WTC11 (cell line): ENCODE measurements around the gene CCDC170. TPM values are rescaled to one million over a fixed set of nuclear protein-coding genes. Genes with fewer than 3 reads are reported as not detected.

Source experiments
- ATAC-seq: fragments of 200-7000 bp; cut with Tn5 transposase; 2 replicates; pipeline ENCODE4 v1.10.0; 2021; ENCODE audit warnings: mild to moderate bottlenecking, moderate library complexity
- CTCF ChIA-PET: fragments of 300-600 bp; sonication (Branson Sonifier 250); formaldehyde crosslinking; loops from one replicate; lab custom pipeline; 2021; ENCODE audit warnings: antibody characterized with exemption; lab: Charles Lee
- POLR2A ChIA-PET: fragments of 350-600 bp; sonication (Branson Sonifier 250); formaldehyde crosslinking; loops from one replicate; lab custom pipeline; 2021; ENCODE audit warnings: antibody characterized with exemption; lab: Charles Lee
- DNase-seq: peaks from one replicate; pipeline ENCODE4 v3.0.0; 2021; ENCODE audit warnings: low spot score
- H3K27ac Mint-ChIP-seq: 2 replicates; pipeline ENCODE4 v1.8.0; 2021; ENCODE audit warnings: mixed read lengths
- H3K27me3 Mint-ChIP-seq: 2 replicates; pipeline ENCODE4 v1.8.0; 2021; ENCODE audit warnings: low read depth, mild to moderate bottlenecking, moderate library complexity, mixed read lengths
- H3K36me3 Mint-ChIP-seq: 2 replicates; pipeline ENCODE4 v1.8.0; 2021; ENCODE audit warnings: mixed read lengths
- H3K4me1 Mint-ChIP-seq: 2 replicates; pipeline ENCODE4 v1.8.0; 2022; ENCODE audit warnings: mixed read lengths
- H3K4me3 Mint-ChIP-seq: 2 replicates; pipeline ENCODE4 v1.8.0; 2021; ENCODE audit warnings: mild to moderate bottlenecking, moderate library complexity, mixed read lengths
- H3K9me3 Mint-ChIP-seq: 2 replicates; pipeline ENCODE4 v1.8.0; 2021; ENCODE audit warnings: mixed read lengths
- ATF3 ChIP-seq: sonication (generic); formaldehyde crosslinking; conservative IDR thresholded peaks from 2 replicates; pipeline ENCODE4 v1.8.1; 2022; ENCODE audit warnings: mild to moderate bottlenecking, missing genetic modification reagents
- CREM ChIP-seq: sonication (generic); formaldehyde crosslinking; IDR thresholded peaks from 2 replicates; pipeline ENCODE4 v1.8.1; 2022; ENCODE audit warnings: mild to moderate bottlenecking, missing genetic modification reagents, moderate library complexity
- E2F5 ChIP-seq: sonication (generic); formaldehyde crosslinking; IDR thresholded peaks from 2 replicates; pipeline ENCODE4 v1.8.1; 2022; ENCODE audit warnings: mild to moderate bottlenecking, moderate library complexity, missing genetic modification reagents
- ERG ChIP-seq: fragments of 250-450 bp; sonication (Bioruptor Pico); IDR thresholded peaks from 2 replicates; pipeline ENCODE4 v1.8.0; 2021; ENCODE audit warnings: mild to moderate bottlenecking
- ETV6 ChIP-seq: sonication (generic); formaldehyde crosslinking; IDR thresholded peaks from 2 replicates; pipeline ENCODE4 v1.8.1; 2022; ENCODE audit warnings: mild to moderate bottlenecking, missing genetic modification reagents
- FOXJ3 ChIP-seq: sonication (generic); formaldehyde crosslinking; IDR thresholded peaks from 2 replicates; pipeline ENCODE4 v1.9.0; 2021; ENCODE audit warnings: missing genetic modification reagents, mild to moderate bottlenecking, borderline replicate concordance
- GRHL2 ChIP-seq: fragments of 250-450 bp; sonication (Bioruptor Pico); IDR thresholded peaks from 2 replicates; pipeline ENCODE4 v1.8.0; 2022; ENCODE audit warnings: mild to moderate bottlenecking, moderate library complexity; ENCODE audit not compliant: insufficient replicate concordance, severe bottlenecking
- HMGA2 ChIP-seq: fragments of 250-450 bp; sonication (Bioruptor Pico); IDR thresholded peaks from 2 replicates; pipeline ENCODE4 v1.4.0; 2021; ENCODE audit warnings: mild to moderate bottlenecking, moderate library complexity
- JAZF1 ChIP-seq: fragments of 250-450 bp; sonication (Bioruptor Pico); IDR thresholded peaks from 2 replicates; pipeline ENCODE4 v1.9.0; 2021; ENCODE audit warnings: moderate library complexity, mild to moderate bottlenecking, inconsistent platforms
- JUN ChIP-seq: sonication (generic); formaldehyde crosslinking; IDR thresholded peaks from 2 replicates; pipeline ENCODE4 v1.8.0; 2023; ENCODE audit warnings: mild to moderate bottlenecking, missing genetic modification reagents
- MYBL2 ChIP-seq: sonication (generic); formaldehyde crosslinking; IDR thresholded peaks from 2 replicates; pipeline ENCODE4 v1.8.1; 2023; ENCODE audit warnings: mild to moderate bottlenecking, moderate library complexity, missing genetic modification reagents
- SMAD4 ChIP-seq: sonication (generic); formaldehyde crosslinking; IDR thresholded peaks from 2 replicates; pipeline ENCODE4 v1.8.0; 2022; ENCODE audit warnings: mild to moderate bottlenecking, missing genetic modification reagents
- TP53 ChIP-seq: sonication (generic); formaldehyde crosslinking; IDR thresholded peaks from 2 replicates; pipeline ENCODE4 v1.8.1; 2023; ENCODE audit warnings: mild to moderate bottlenecking, missing genetic modification reagents
- USF1 ChIP-seq: sonication (generic); formaldehyde crosslinking; IDR thresholded peaks from 2 replicates; pipeline ENCODE4 v1.8.0; 2022; ENCODE audit warnings: mild to moderate bottlenecking, missing genetic modification reagents
- ZBTB43 ChIP-seq: sonication (generic); formaldehyde crosslinking; IDR thresholded peaks from 2 replicates; pipeline ENCODE4 v1.8.1; 2023; ENCODE audit warnings: mild to moderate bottlenecking, missing genetic modification reagents
- ZMAT4 ChIP-seq: fragments of 250-450 bp; sonication (Bioruptor Pico); IDR thresholded peaks from 2 replicates; pipeline ENCODE4 v1.9.0; 2021; ENCODE audit warnings: mild to moderate bottlenecking
- ZNF121 ChIP-seq: sonication (generic); formaldehyde crosslinking; IDR thresholded peaks from 2 replicates; pipeline ENCODE4 v1.8.0; 2023; ENCODE audit warnings: missing genetic modification reagents
- ZNF138 ChIP-seq: sonication (generic); formaldehyde crosslinking; conservative IDR thresholded peaks from 2 replicates; pipeline ENCODE4 v1.8.1; 2022; ENCODE audit warnings: mild to moderate bottlenecking, moderate library complexity, missing genetic modification reagents
- ZNF281 ChIP-seq: sonication (generic); formaldehyde crosslinking; IDR thresholded peaks from 2 replicates; pipeline ENCODE4 v1.8.0; 2023; ENCODE audit warnings: mild to moderate bottlenecking, missing genetic modification reagents
- ZNF317 ChIP-seq: sonication (generic); formaldehyde crosslinking; IDR thresholded peaks from 2 replicates; pipeline ENCODE4 v1.8.1; 2023; ENCODE audit warnings: low read depth, mild to moderate bottlenecking, moderate library complexity, missing genetic modification reagents, borderline replicate concordance
- ZNF671 ChIP-seq: fragments of 250-450 bp; sonication (Bioruptor Pico); IDR thresholded peaks from 2 replicates; pipeline ENCODE4 v1.8.0; 2021; ENCODE audit warnings: mild to moderate bottlenecking
- total RNA-seq: library from RNA; stranded (reverse); gene quantifications from 3 replicates; pipeline ENCODE4 v1.2.3, GENCODE V29; 2021

CCDC170 gene
- total RNA-seq, 1 experiment from 2014 or later = 0.26 TPM

- no peak for DNase-seq
- TF ChIP-seq CREM = no peak
- TF ChIP-seq TP53 (CRISPR knock-in tag) = no peak
- TF ChIP-seq, all 79 proteins: peak for 0
- no peak for ATAC-seq
- Mint-ChIP-seq H3K4me3 (no peak overlapping the region), H3K27me3 (no peaks in the 10 kb centered on the region; the same call in 1 of the 2 replicates), H3K36me3 (peaks cover under 1% of the 10 kb centered on the region; the same call in 1 of the 2 replicates), H3K9me3 (peaks cover 17% of the 10 kb centered on the region), H3K4me1 (no peaks in the 10 kb centered on the region), H3K27ac (no peak overlapping the region)
- CTCF ChIA-PET = no interaction called here
- POLR2A ChIA-PET = no interaction called here
Measured at GRCh38 chr6:151577257-151577656, 83.4 kb downstream of the CCDC170 start.

- peaks cover 4% of the 10 kb centered on the region; the same call in 1 of the 2 replicates for H3K36me3 Mint-ChIP-seq
- no peak for TF ChIP-seq USF1
- no peak for TF ChIP-seq ERG
- TF ChIP-seq ZNF121 = no peak
- no peak for TF ChIP-seq MYBL2 (CRISPR knock-in tag)
- no peak for TF ChIP-seq JUN
- no peak for TF ChIP-seq JAZF1 (CRISPR knock-in tag)
- TF ChIP-seq ZMAT4 = no peak
- TF ChIP-seq ATF3 (CRISPR knock-in tag) = no peak
- no peak for TF ChIP-seq HMGA2 (CRISPR knock-in tag)
- H3K4me3 Mint-ChIP-seq = no peak overlapping the region
- ATAC-seq (no peak), DNase-seq (no peak)
- ChIA-PET POLR2A (no interaction called here), CTCF (no interaction called here)
- H3K9me3 Mint-ChIP-seq = peaks cover 14% of the 10 kb centered on the region
- no peaks in the 10 kb centered on the region for H3K27me3 Mint-ChIP-seq
- no peak overlapping the region for H3K27ac Mint-ChIP-seq
- peaks cover 32% of the 10 kb centered on the region for H3K4me1 Mint-ChIP-seq
Measured at GRCh38 chr6:151585741-151586140, 91.9 kb downstream of the CCDC170 start.

- ATAC-seq = peak; percentile 94
- H3K36me3 Mint-ChIP-seq = peaks cover 14% of the 10 kb centered on the region
- no peak overlapping the region for H3K27ac Mint-ChIP-seq
- peaks cover 19% of the 10 kb centered on the region for H3K4me1 Mint-ChIP-seq
- ChIA-PET POLR2A (no interaction called here), CTCF (interaction anchor here (0.8 to 1.7 kb wide), 11 partner anchors 9 to 148 kb away, joined by 3 to 10 read pairs (median 3); no protein-coding TSS in a partner anchor)
- DNase-seq = peak; percentile 33
- no peak for TF ChIP-seq ERG
- no peak for TF ChIP-seq FOXJ3 (CRISPR knock-in tag)
- no peak for TF ChIP-seq GRHL2 (CRISPR knock-in tag)
- no peak overlapping the region for H3K4me3 Mint-ChIP-seq
- no peaks in the 10 kb centered on the region for H3K27me3 Mint-ChIP-seq
- peaks cover 16% of the 10 kb centered on the region for H3K9me3 Mint-ChIP-seq
Measured at GRCh38 chr6:151589667-151590066, 95.8 kb downstream of the CCDC170 start.

GRCh38 chr6:151590742-151591141, 96.9 kb downstream of the CCDC170 start:
- Mint-ChIP-seq H3K4me3 (no peak overlapping the region), H3K36me3 (peaks cover 14% of the 10 kb centered on the region), H3K27me3 (no peaks in the 10 kb centered on the region), H3K4me1 (peaks cover 11% of the 10 kb centered on the region), H3K9me3 (peaks cover 16% of the 10 kb centered on the region), H3K27ac (no peak overlapping the region)
- DNase-seq (no peak), ATAC-seq (no peak)
- CTCF ChIA-PET = interaction anchor here (0.5 kb wide), 1 partner anchor 1510 kb away, joined by 3 read pairs; no protein-coding TSS in a partner anchor
- POLR2A ChIA-PET = no interaction called here
- TF ChIP-seq JUN (no peak), ZNF317 (CRISPR knock-in tag) (no peak), ZNF281 (CRISPR knock-in tag) (no peak), ETV6 (CRISPR knock-in tag) (no peak), FOXJ3 (CRISPR knock-in tag) (no peak), ZNF671 (CRISPR knock-in tag) (no peak), ZNF121 (no peak), E2F5 (CRISPR knock-in tag) (no peak), HMGA2 (CRISPR knock-in tag) (no peak), ZNF138 (CRISPR knock-in tag) (no peak), ZBTB43 (no peak), SMAD4 (CRISPR knock-in tag) (no peak)
